SU-DHL-6 (cell line): ENCODE results near the gene GSTA5.
"Not testable (repeated sequence)": the region's sequence is repeated elsewhere in the genome, so short reads cannot be mapped to it uniquely, and the experiment has no call there.

ENCODE experiments used
- EZH2phosphoT487 ChIP-seq: fragments of 200-600 bp; sonication (generic), shearing (Covaris generic); conservative IDR thresholded peaks from 2 replicates; pipeline ENCODE4 v1.6.1; 2018; ENCODE audit warnings: mild to moderate bottlenecking, antibody characterized with exemption, low read length, moderate library complexity, mixed read lengths
- TF ChIP-seq, protein P1 (sequence below): fragments of 200-600 bp; sonication (generic); IDR thresholded peaks from one replicate; pipeline ENCODE4 v1.5.1; 2017; ENCODE audit warnings: antibody characterized with exemption, mild to moderate bottlenecking, low read length, moderate library complexity; ENCODE audit not compliant: insufficient read depth, poor library complexity, severe bottlenecking

DNA sequence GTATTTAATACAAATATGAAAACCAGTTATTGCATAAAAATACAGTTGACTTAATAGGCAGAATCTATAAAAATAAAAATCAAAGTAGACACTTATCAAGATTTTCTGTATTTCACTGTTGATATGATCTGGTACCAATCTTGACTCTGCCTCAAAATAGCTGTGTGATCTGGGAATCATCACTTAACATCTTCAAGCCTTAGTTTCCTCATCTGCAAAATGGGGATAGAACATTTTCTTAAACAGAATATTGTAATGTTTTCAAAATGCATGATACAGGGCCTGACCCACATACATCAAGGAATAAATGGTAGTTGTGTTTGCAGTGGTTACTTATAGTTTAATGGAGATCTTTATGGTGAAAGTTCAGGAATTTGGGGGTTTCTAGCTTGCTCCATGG is 58.4 kb downstream of the GSTA5 start:
- TF ChIP-seq, protein P1, sequence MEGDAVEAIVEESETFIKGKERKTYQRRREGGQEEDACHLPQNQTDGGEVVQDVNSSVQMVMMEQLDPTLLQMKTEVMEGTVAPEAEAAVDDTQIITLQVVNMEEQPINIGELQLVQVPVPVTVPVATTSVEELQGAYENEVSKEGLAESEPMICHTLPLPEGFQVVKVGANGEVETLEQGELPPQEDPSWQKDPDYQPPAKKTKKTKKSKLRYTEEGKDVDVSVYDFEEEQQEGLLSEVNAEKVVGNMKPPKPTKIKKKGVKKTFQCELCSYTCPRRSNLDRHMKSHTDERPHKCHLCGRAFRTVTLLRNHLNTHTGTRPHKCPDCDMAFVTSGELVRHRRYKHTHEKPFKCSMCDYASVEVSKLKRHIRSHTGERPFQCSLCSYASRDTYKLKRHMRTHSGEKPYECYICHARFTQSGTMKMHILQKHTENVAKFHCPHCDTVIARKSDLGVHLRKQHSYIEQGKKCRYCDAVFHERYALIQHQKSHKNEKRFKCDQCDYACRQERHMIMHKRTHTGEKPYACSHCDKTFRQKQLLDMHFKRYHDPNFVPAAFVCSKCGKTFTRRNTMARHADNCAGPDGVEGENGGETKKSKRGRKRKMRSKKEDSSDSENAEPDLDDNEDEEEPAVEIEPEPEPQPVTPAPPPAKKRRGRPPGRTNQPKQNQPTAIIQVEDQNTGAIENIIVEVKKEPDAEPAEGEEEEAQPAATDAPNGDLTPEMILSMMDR, result not testable (repeated sequence)
- TF ChIP-seq EZH2phosphoT487, result not testable (repeated sequence)
